HG02938 (cell line): ENCODE measurements around the gene PROK1.

ENCODE experiments used
- ATAC-seq: cut with Tn5 transposase; IDR thresholded peaks from one replicate; pipeline ENCODE4 v1.9.1; 2021; ENCODE audit warnings: mild to moderate bottlenecking, moderate library complexity; ENCODE audit not compliant: unreplicated experiment

Gene PROK1

DNA sequence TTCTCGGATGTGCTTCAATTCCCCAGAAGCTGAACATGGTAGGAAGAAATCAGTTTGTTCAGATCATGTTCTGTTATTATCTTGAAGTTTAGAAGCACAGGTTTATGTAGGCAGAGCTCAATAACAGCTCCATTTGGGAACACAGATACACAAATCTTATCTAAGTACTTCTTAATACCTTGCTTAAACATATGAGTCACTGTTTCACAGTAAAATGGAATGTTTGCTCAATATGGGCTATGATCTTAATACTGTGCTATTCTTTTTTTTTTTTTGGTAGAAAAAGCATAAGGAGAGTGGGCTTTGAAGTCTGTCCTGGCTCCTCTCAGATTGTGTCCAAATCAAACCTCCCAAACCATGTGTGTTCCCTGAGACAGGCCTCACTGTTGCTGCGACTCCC is 13.4 kb downstream of the PROK1 start:
- ATAC-seq = no peak

- ATAC-seq = no peak
These were observed 14.3 kb downstream of the PROK1 start for GRCh38 chr1:110465038-110465813.

GRCh38 chr1:110465814-110466380 is 14.9 kb downstream of the PROK1 start:
- ATAC-seq = no peak

- no peak for ATAC-seq
These were observed 15.8 kb downstream of the PROK1 start for GRCh38 chr1:110466646-110467280.

- ATAC-seq = no peak
These were observed 20.2 kb downstream of the PROK1 start for GRCh38 chr1:110471131-110471530.

- ATAC-seq = no peak
These were observed 21.6 kb downstream of the PROK1 start for GRCh38 chr1:110472546-110472945.

DNA sequence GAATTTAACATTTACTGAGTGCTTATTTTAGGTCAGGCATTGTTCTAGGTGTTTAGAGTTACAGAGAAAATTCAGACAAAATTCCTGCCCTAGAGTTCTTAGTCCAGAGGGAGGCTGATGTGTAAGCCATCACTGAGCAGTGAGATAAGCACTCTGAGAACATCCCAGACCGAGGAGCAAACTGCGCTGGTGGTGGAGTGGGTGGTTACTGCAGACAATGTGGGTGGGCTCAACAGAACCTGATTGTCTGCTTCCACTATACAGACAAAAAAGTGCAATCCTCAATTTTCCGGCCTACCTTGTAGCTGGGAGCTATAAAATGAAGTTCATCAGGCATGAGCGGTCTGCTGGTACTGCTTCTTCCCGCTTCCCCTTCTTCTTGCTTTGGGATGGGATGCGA is 23.5 kb downstream of the PROK1 start:
- no peak for ATAC-seq

- no peak for ATAC-seq
These were observed 24.5 kb downstream of the PROK1 start for GRCh38 chr1:110475362-110476027.

DNA sequence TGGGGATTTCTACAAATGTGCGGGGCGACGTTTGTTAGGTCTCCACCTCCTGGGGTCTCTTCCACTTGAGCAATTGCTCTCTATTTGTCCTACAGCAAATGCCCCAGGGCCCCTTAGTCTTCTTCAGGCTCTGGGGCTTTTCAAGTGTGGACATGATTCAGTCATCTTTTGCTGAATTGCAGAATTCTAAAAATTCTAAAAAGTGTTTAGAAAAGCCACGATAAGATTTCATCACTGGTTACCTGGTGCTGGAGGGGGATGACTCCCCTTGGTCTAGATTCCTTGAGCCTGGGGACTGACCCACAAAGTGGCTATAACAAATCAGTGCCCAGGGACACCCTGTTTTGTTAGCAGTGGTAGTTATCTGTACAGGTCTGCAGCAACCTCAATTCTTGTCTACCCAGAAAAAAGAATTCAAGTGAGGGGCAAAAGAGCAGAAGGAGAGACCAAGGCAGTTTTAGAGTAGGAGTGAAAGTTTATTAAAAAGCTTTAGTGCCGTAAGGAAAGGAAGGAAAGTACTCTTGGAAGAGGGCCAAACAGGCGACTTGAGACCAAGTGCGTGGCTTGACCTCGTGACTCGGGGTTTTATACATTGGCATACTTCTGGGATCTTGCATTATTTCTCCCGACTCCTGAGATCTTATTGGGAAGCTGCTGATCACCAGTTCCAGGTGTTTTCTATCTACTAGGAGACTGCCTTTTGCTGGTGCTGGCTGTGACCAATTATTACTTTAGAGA is 25.2 kb downstream of the PROK1 start:
- ATAC-seq = no peak

DNA sequence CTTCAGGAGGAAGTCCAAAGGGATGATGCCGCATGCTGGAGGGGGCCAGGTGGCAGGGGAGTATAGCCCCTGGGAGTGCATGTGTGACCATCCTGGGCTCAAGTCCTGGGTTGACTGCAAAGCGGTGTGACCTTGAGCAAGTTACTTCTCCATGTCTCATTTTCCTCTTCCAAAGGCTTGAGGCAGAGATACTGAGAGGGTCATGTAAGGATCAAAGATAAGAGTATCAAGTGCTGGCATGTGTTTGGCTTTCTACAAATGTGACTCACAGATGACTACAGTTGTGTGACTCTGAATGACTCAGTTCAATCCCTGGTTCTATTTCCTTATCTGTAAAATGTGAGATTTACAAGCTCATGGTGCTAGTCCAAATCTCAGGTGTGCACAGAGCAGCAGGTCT is 26.1 kb downstream of the PROK1 start:
- no peak for ATAC-seq

GRCh38 chr1:110477445-110477957 is 26.6 kb downstream of the PROK1 start:
- no peak for ATAC-seq

GRCh38 chr1:110477967-110478640 is 27.2 kb downstream of the PROK1 start:
- ATAC-seq = no peak

- ATAC-seq = no peak
These were observed 27.9 kb downstream of the PROK1 start for GRCh38 chr1:110478886-110479285.

DNA sequence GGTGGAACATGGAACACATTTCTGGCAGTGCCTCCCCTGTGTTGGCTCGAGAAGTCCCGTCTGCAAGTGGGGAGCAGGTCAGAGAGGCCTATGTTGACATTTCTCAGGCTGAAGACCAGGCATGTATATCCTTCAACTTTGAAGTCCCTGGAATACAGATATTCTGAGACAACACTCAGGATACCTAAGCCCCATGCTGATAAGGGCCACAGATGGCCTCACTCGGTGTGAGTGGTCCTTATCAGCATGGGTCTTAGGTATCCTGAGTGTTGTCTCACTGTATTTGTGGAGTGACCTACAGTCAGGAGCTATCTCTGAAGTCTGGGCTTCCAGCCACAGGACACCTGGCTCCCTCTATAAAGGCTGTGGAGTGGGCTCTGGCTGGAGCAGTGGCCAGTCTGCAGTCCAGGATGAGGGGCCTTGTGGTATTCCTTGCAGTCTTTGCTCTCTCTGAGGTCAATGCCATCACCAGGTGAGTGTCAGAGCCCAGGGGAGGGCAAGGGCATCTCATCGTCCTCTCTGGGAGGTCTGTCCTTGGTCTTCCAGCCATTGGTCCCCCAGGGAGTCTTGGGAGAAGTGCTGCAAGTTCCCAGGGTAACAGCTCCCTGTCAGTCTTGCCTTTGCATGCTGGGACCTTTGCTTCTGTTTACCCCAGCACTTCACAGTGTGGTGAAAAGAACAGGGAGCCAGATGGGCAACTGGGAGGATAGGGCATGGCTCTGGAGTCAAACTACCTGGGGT is 29.6 kb downstream of the PROK1 start:
- no peak for ATAC-seq

DNA sequence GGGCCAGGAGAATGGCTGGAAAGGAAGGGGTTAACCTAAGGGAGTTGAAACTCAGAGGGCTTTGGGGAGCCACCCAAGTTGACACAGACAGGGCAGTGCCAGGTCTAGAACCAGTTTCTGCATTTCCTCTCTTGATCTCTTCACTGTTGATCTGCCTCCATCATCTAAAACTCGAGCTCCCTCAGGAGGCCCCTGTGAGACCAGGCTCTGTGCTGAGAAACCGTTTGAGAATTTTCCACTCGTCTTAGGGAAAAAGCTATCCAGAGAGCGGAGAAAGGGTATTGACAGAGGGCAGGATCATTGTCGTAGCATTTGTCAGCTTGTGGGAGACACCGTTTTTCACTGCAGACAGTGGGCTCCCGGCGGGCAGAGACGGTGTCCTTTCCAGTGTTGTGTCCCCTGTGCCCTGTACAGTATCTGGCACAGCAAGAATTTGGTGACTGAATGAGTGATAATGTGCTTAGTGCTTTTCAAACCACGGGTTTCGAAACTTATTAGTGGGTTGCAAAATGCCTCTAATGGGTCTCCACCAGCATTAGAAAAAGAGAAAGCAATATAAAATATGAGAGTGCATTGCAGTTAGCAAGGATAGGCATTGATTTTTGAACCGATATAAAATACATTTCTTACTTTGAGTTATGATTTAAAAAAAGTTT is 31.1 kb downstream of the PROK1 start:
- ATAC-seq = no peak

GRCh38 chr1:110482662-110483307 is 31.8 kb downstream of the PROK1 start:
- ATAC-seq = no peak

DNA sequence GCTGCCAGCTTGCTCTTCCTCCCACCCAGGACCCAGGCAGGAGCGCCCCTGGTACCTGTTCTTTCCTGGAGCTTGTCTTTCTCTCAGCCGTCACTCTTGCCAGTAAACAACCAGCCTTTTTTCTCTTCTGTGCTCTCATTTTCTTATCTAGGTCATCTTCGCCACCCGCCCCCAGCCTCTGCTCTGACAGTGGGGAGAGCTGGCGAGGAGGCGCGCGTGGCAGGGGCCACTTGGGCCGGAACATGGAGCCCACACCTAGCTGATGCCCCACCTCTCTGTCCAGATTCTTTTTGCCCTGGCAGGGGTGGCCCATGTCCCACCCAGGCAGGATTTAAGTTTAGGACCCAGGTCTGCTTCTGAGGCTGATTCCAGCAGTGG is 32.3 kb downstream of the PROK1 start:
- ATAC-seq = no peak

DNA sequence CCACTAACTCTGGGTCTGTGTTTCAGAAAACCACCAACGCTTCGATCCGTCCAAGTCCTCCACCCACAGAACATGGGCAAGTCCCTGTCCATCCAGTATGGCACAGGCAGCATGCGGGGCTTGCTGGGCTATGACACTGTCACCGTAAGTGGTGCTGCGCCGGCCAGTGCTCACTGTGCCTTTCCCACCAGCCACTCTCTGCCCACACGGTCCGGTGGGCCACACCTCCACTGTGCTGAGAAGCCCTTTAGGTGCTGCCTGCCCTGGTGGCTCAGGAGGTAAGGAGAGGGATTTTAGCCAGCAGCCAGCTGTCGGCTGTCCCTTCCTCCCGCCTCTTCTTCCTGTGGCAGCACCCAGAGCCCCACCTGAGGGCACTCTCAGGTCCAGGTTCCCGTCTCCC is 33.9 kb downstream of the PROK1 start:
- ATAC-seq = no peak

GRCh38 chr1:110485725-110486124 is 34.8 kb downstream of the PROK1 start:
- no peak for ATAC-seq
